K562 (cell line): ENCODE measurements around the gene CCDC50. TPM values are rescaled to one million over a fixed set of nuclear protein-coding genes. Genes with fewer than 3 reads are reported as not detected.

Experiments used
- BHLHE40 ChIP-seq: IDR thresholded peaks from 2 replicates; pipeline ENCODE4 v1.6.1; 2011; ENCODE audit warnings: low read length, improper control_type of control experiment
- CBX1 ChIP-seq: sonication (generic); IDR thresholded peaks from 2 replicates; pipeline ENCODE4 v1.6.1; 2016; ENCODE audit warnings: antibody characterized with exemption, low read depth, mild to moderate bottlenecking
- CXXC5 ChIP-seq: fragments of 250-450 bp; sonication (Bioruptor Pico); IDR thresholded peaks from 2 replicates; pipeline ENCODE4 v1.8.0; 2022; ENCODE audit warnings: inconsistent platforms, mild to moderate bottlenecking, moderate library complexity
- EHMT2 ChIP-seq: fragments of 450-650 bp; IDR thresholded peaks from 2 replicates; pipeline ENCODE4 v1.6.1; 2018; ENCODE audit warnings: antibody characterized with exemption
- ELF2 ChIP-seq: fragments of 250-450 bp; sonication (Bioruptor Pico); IDR thresholded peaks from 2 replicates; pipeline ENCODE4 v1.5.0; 2021; ENCODE audit warnings: mild to moderate bottlenecking
- ESRRB ChIP-seq: fragments of 250-450 bp; sonication (Bioruptor Pico); IDR thresholded peaks from 2 replicates; pipeline ENCODE4 v1.5.0; 2020; ENCODE audit warnings: mild to moderate bottlenecking, moderate library complexity, borderline replicate concordance
- ETS1 ChIP-seq: conservative IDR thresholded peaks from 2 replicates; pipeline ENCODE4 v1.6.1; 2011; ENCODE audit warnings: low read depth, mild to moderate bottlenecking, low read length; ENCODE audit not compliant: control insufficient read depth
- ETS2 ChIP-seq: IDR thresholded peaks from 2 replicates; pipeline ENCODE4 v1.6.1; 2016; ENCODE audit warnings: borderline replicate concordance, missing genetic modification characterization, mild to moderate bottlenecking, moderate library complexity, missing compliant biosample characterization; ENCODE audit not compliant: poor library complexity, severe bottlenecking
- HNRNPK ChIP-seq: fragments of 200-400 bp; formaldehyde crosslinking; IDR thresholded peaks from one replicate; pipeline ENCODE4 v1.6.1; 2018; ENCODE audit warnings: mild to moderate bottlenecking, low read depth, low read length; ENCODE audit not compliant: poor library complexity, severe bottlenecking
- KLF10 ChIP-seq: fragments of 250-450 bp; sonication (Bioruptor Pico); IDR thresholded peaks from 2 replicates; pipeline ENCODE4 v1.6.1; 2021; ENCODE audit warnings: matching md5 sums
- NBN ChIP-seq: fragments of 450-650 bp; IDR thresholded peaks from 2 replicates; pipeline ENCODE4 v1.6.1; 2016; ENCODE audit warnings: low read depth, mild to moderate bottlenecking
- NCOA6 ChIP-seq: fragments of 450-650 bp; IDR thresholded peaks from 2 replicates; pipeline ENCODE4 v1.6.1; 2017; ENCODE audit warnings: mild to moderate bottlenecking
- NFRKB ChIP-seq: fragments of 450-650 bp; IDR thresholded peaks from 2 replicates; pipeline ENCODE4 v1.6.1; 2016; ENCODE audit warnings: low read depth
- SFPQ ChIP-seq: fragments of 200-400 bp; formaldehyde crosslinking; IDR thresholded peaks from 2 replicates; pipeline ENCODE4 v1.6.1; 2017; ENCODE audit warnings: mild to moderate bottlenecking, low read depth, low read length, moderate library complexity
- SMAD4 ChIP-seq: fragments of 250-450 bp; sonication (Bioruptor Pico); conservative IDR thresholded peaks from 2 replicates; pipeline ENCODE4 v1.8.0; 2021; ENCODE audit warnings: inconsistent platforms, mild to moderate bottlenecking, moderate library complexity
- SMARCB1 ChIP-seq: IDR thresholded peaks from 2 replicates; pipeline ENCODE4 v1.6.1; 2011; ENCODE audit warnings: improper control_type of control experiment, low read depth; ENCODE audit not compliant: insufficient read length
- SP2 ChIP-seq: IDR thresholded peaks from 2 replicates; pipeline ENCODE4 v1.6.1; 2011; ENCODE audit warnings: mild to moderate bottlenecking, low read depth, low read length, moderate library complexity; ENCODE audit not compliant: poor library complexity, severe bottlenecking; ENCODE audit errors: extremely low read depth
- SREBF2 ChIP-seq: sonication (generic); formaldehyde crosslinking; IDR thresholded peaks from 2 replicates; pipeline ENCODE4 v1.4.0; 2020; ENCODE audit warnings: mild to moderate bottlenecking, missing genetic modification reagents
- STAT5B ChIP-seq: fragments of 250-450 bp; sonication (Bioruptor Pico); IDR thresholded peaks from 2 replicates; pipeline ENCODE4 v1.8.0; 2021; ENCODE audit warnings: mild to moderate bottlenecking, inconsistent platforms
- ZBTB9 ChIP-seq: fragments of 450-650 bp; formaldehyde crosslinking; IDR thresholded peaks from 2 replicates; pipeline ENCODE4 v1.4.0; 2020; ENCODE audit warnings: mild to moderate bottlenecking, moderate library complexity
- ZNF263 ChIP-seq: sonication (generic); formaldehyde crosslinking; IDR thresholded peaks from 2 replicates; pipeline ENCODE4 v1.8.0; 2022; ENCODE audit warnings: mild to moderate bottlenecking, missing genetic modification reagents, borderline replicate concordance
- ZNF395 ChIP-seq: fragments of 200-800 bp; sonication (Bioruptor generic); IDR thresholded peaks from 2 replicates; pipeline ENCODE4 v1.6.1; 2017; ENCODE audit warnings: missing genetic modification characterization, missing compliant biosample characterization
- ZNF41 ChIP-seq: fragments of 250-450 bp; sonication (Bioruptor Pico); conservative IDR thresholded peaks from 2 replicates; pipeline ENCODE4 v1.4.0; 2020; ENCODE audit warnings: mild to moderate bottlenecking
- ZNF583 ChIP-seq: fragments of 250-450 bp; sonication (Bioruptor Pico); IDR thresholded peaks from 2 replicates; pipeline ENCODE4 v1.4.0; 2020
- polyA plus RNA-seq, 8 experiments: library from polyadenylated mRNA; depleted of rRNA in 4 of 8; stranded (reverse) in 5 of 8; unstranded in 3 of 8; fragments of >200 nt; fragmentation: Nextera tagmentation in 2 of 8; fragmentation: Illumina TruSeq in 1 of 8; extraction: Ambion mirVana in 2 of 8; extraction: Trizol in 1 of 8; gene quantifications; 2 replicates each; pipeline versions ENCODE4 v1.2.1 to v1.2.3, GENCODE V29; 2011 to 2014; ENCODE audit warnings: inconsistent platforms in 1 of 8, missing spikeins in 1 of 8
- total RNA-seq, 7 experiments: library from RNA; depleted of rRNA in 6 of 7; stranded (reverse); fragments of >200 nt in 6 of 7; fragmentation: Illumina TruSeq in 2 of 7; extraction: Trizol in 2 of 7; gene quantifications; 2 replicates each; pipeline versions ENCODE4 v1.2.1 to v1.2.3, GENCODE V29; 2011 to 2021; ENCODE audit warnings: low replicate concordance in 1 of 7

CCDC50 gene
- total and polyA plus RNA-seq, 9 of the 15 experiments (the other 6 are each of a cell fraction or from before 2014, with no cell fraction given) = 8.4 to 63.4 (median 40.4) TPM

- no peak for TF ChIP-seq HNRNPK
- no peak for TF ChIP-seq STAT5B (CRISPR knock-in tag)
- TF ChIP-seq ESRRB (CRISPR knock-in tag) = no peak
- no peak for TF ChIP-seq NBN
- no peak for TF ChIP-seq KLF10
- no peak for TF ChIP-seq ZNF41 (CRISPR knock-in tag)
- TF ChIP-seq SFPQ = no peak
- peak; percentile 20; the same call in 1 of the 2 replicates for TF ChIP-seq BHLHE40
- TF ChIP-seq ETS1 = peak; percentile 57; the same call in 1 of the 2 replicates
- TF ChIP-seq SREBF2 (CRISPR knock-in tag) = no peak
- no peak for TF ChIP-seq NCOA6
- TF ChIP-seq ELF2 (CRISPR knock-in tag) = peak; percentile 73
- no peak for TF ChIP-seq ZNF395 (CRISPR knock-in tag)
- no peak for TF ChIP-seq NFRKB
- peak; percentile 87 for TF ChIP-seq SMAD4
- no peak for TF ChIP-seq ZBTB9 (CRISPR knock-in tag)
- no peak for TF ChIP-seq SMARCB1
- TF ChIP-seq CBX1 = 0 out of 2 replicates have a peak, but pooled peaks have one; percentile 25
- TF ChIP-seq ETS2 (tag) = no peak
- no peak for TF ChIP-seq EHMT2
- TF ChIP-seq ZNF583 (CRISPR knock-in tag) = 0 out of 2 replicates have a peak, but pooled peaks have one; percentile 22
- peak; percentile 84 for TF ChIP-seq CXXC5 (CRISPR knock-in tag)
- no peak for TF ChIP-seq SP2
- no peak; the same call in 1 of the 2 replicates for TF ChIP-seq ZNF263 (CRISPR knock-in tag)
These were observed at the start of gene CCDC50 (continued) for GRCh38 chr3:191328962-191329653.
